Natural killer cell (primary cell): ENCODE data around the gene PPP1R14B. TPM values are rescaled to one million over a fixed set of nuclear protein-coding genes. Genes with fewer than 3 reads are reported as not detected.

ENCODE experiments used
- ATAC-seq, 3 donors: fragments of 150-1000 bp in 2 of 3; fragments of 200-7000 bp in 1 of 3; cut with Tn5 transposase; 1 replicate in 1 of 3; 2 replicates in 2 of 3; pipeline ENCODE4 v1.10.0; 2021; ENCODE audit warnings: mild to moderate bottlenecking in 2 of 3, moderate library complexity in 2 of 3
- DNase-seq, 2 donors: peaks; one replicate each; pipeline versions ENCODE4 v3.0.0 to v3.0.0-alpha.2; 2013 to 2021; ENCODE audit warnings: mixed read lengths in 1 of 2
- H3K27ac ChIP-seq: one replicate; pipeline ENCODE4 v1.5.1; 2013; ENCODE audit warnings: mild to moderate bottlenecking, low read length
- H3K27me3 ChIP-seq: one replicate; pipeline ENCODE4 v1.6.1; 2013; ENCODE audit warnings: low read length; ENCODE audit not compliant: control insufficient read depth, insufficient read depth
- H3K36me3 ChIP-seq: one replicate; pipeline ENCODE4 v1.6.1; 2013; ENCODE audit warnings: low read length; ENCODE audit not compliant: control insufficient read depth, insufficient read depth
- H3K4me1 ChIP-seq: one replicate; pipeline ENCODE4 v1.6.1; 2013; ENCODE audit warnings: low read length; ENCODE audit not compliant: control insufficient read depth, insufficient read depth
- H3K4me3 ChIP-seq: one replicate; pipeline ENCODE4 v1.5.1; 2013; ENCODE audit warnings: low read length
- H3K9me3 ChIP-seq: one replicate; pipeline ENCODE4 v1.6.1; 2013; ENCODE audit warnings: low read length; ENCODE audit not compliant: control insufficient read depth, insufficient read depth
- H3K27ac Mint-ChIP-seq, 2 donors: one replicate each; pipeline ENCODE4 v1.8.0; 2022; ENCODE audit warnings: mild to moderate bottlenecking in 2 of 2, mixed read lengths in 2 of 2, moderate library complexity in 1 of 2
- H3K27me3 Mint-ChIP-seq, 2 donors: one replicate each; pipeline ENCODE4 v1.8.0; 2022; ENCODE audit warnings: low read depth in 2 of 2, mixed read lengths in 2 of 2
- H3K36me3 Mint-ChIP-seq: one replicate; pipeline ENCODE4 v1.8.0; 2022; ENCODE audit warnings: mixed read lengths
- H3K4me1 Mint-ChIP-seq, 2 donors: one replicate each; pipeline ENCODE4 v1.8.0; 2022; ENCODE audit warnings: mixed read lengths in 2 of 2
- H3K4me3 Mint-ChIP-seq: one replicate; pipeline ENCODE4 v1.8.0; 2022; ENCODE audit warnings: mild to moderate bottlenecking, moderate library complexity, mixed read lengths
- H3K9me3 Mint-ChIP-seq, 2 donors: one replicate each; pipeline ENCODE4 v1.8.0; 2022; ENCODE audit warnings: mixed read lengths in 2 of 2
- WGBS: methylation state at CpG from one replicate; pipeline ENCODE4 v1.1.7; 2013; ENCODE audit warnings: missing lambda C conversion rate; ENCODE audit not compliant: insufficient coverage; 5-methylcytosine and 5-hydroxymethylcytosine counted together
- intact Hi-C: fragments of 100-400 bp; cut with micrococcal nuclease; formaldehyde crosslinking; loops from one replicate; pipeline ENCODE4 v1.14.2; 2022
- total RNA-seq, 4 donors: library from RNA; stranded (reverse); fragments of 120-200 nt in 1 of 4; gene quantifications; one replicate each; pipeline versions ENCODE4 v1.2.3 to v1.2.4, GENCODE V29; 2013 to 2022
- TF ChIP-seq, protein P1 (sequence below): fragments of 200-600 bp; IDR thresholded peaks from one replicate; pipeline ENCODE4 v1.8.0; 2022; ENCODE audit warnings: antibody characterized with exemption

PPP1R14B gene
- total RNA-seq, 3 donors from 2014 or later (not counting 1 experiment from before 2014, with no cell fraction given): 16.9 to 21.3 (median 21.0) TPM

GRCh38 chr11:64230985-64231365 lies 15.8 kb downstream of the PPP1R14B start:
- Mint-ChIP-seq H3K27ac (peak overlapping the region; percentile 93 to 97), H3K27me3 (no peaks in the 10 kb centered on the region), H3K4me3 (peak overlapping the region; percentile 81), H3K4me1 (peaks cover 22 to 48% of the 10 kb centered on the region in 2 donors), H3K9me3 (no peaks in the 10 kb centered on the region), H3K36me3 (no peaks in the 10 kb centered on the region)
- peaks cover 67% of the 10 kb centered on the region for H3K4me1 ChIP-seq
- 1% methylated on average over 8 of the region's 8 CpGs for WGBS
- TF ChIP-seq, protein P1, sequence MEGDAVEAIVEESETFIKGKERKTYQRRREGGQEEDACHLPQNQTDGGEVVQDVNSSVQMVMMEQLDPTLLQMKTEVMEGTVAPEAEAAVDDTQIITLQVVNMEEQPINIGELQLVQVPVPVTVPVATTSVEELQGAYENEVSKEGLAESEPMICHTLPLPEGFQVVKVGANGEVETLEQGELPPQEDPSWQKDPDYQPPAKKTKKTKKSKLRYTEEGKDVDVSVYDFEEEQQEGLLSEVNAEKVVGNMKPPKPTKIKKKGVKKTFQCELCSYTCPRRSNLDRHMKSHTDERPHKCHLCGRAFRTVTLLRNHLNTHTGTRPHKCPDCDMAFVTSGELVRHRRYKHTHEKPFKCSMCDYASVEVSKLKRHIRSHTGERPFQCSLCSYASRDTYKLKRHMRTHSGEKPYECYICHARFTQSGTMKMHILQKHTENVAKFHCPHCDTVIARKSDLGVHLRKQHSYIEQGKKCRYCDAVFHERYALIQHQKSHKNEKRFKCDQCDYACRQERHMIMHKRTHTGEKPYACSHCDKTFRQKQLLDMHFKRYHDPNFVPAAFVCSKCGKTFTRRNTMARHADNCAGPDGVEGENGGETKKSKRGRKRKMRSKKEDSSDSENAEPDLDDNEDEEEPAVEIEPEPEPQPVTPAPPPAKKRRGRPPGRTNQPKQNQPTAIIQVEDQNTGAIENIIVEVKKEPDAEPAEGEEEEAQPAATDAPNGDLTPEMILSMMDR: no peak
- no peaks in the 10 kb centered on the region for H3K36me3 ChIP-seq
- no peak for ATAC-seq
- no peak for DNase-seq
- intact Hi-C loops: loop anchor here (1.0 kb wide), 4 partner anchors 10 to 45 kb away; partner anchors contain the start of genes FKBP2 and STIP1
- no peaks in the 10 kb centered on the region for H3K9me3 ChIP-seq
- H3K4me3 ChIP-seq: peak overlapping the region; percentile 93
- no peaks in the 10 kb centered on the region for H3K27me3 ChIP-seq
- peak overlapping the region; percentile 95 for H3K27ac ChIP-seq

GRCh38 chr11:64230171-64230984 lies 16.4 kb downstream of the PPP1R14B start, which contains the start of gene DNAJC4:
DNAJC4 (plus strand) TSS chr11:64230548; CDS start chr11:64230855, 307 bp downstream.
- Mint-ChIP-seq H3K36me3 (no peaks in the 10 kb centered on the region), H3K27me3 (no peaks in the 10 kb centered on the region), H3K9me3 (no peaks in the 10 kb centered on the region), H3K27ac (peak within 1 kb of the TSS; percentile 93 to 97), H3K4me3 (peak within 1 kb of the TSS; percentile 94), H3K4me1 (peaks cover 22 to 49% of the 10 kb centered on the region in 2 donors)
- H3K9me3 ChIP-seq: no peaks in the 10 kb centered on the region
- peak within 1 kb of the TSS; percentile 95 for H3K27ac ChIP-seq
- peak; percentile 86 to 92 for DNase-seq
- TF ChIP-seq, protein P1: no peak
- H3K4me1 ChIP-seq: peaks cover 66% of the 10 kb centered on the region
- H3K36me3 ChIP-seq: no peaks in the 10 kb centered on the region
- H3K4me3 ChIP-seq: peak within 1 kb of the TSS; percentile 93
- WGBS: under 1% methylated on average over 62 of the region's 62 CpGs
- intact Hi-C loops: loop anchor here (1.0 kb wide), 4 partner anchors 11 to 44 kb away; partner anchors contain the start of genes FKBP2 and STIP1
- no peaks in the 10 kb centered on the region for H3K27me3 ChIP-seq
- ATAC-seq: peak; percentile 64 to 78 (median 65)

- H3K9me3 ChIP-seq: no peaks in the 10 kb centered on the region
- H3K4me1 Mint-ChIP-seq: peaks cover 24 to 50% of the 10 kb centered on the region in 2 donors
- TF ChIP-seq, protein P1: no peak
- H3K27ac Mint-ChIP-seq: peak overlapping the region; percentile 93 to 97
- peaks cover 67% of the 10 kb centered on the region for H3K4me1 ChIP-seq
- H3K9me3 Mint-ChIP-seq: no peaks in the 10 kb centered on the region
- ATAC-seq: no peak
- intact Hi-C loops: loop anchor here (1.0 kb wide), 4 partner anchors 12 to 43 kb away; partner anchors contain the start of genes FKBP2 and STIP1
- peak overlapping the region; percentile 95 for H3K27ac ChIP-seq
- WGBS: 61% methylated on average over 13 of the region's 13 CpGs
- no peaks in the 10 kb centered on the region for H3K36me3 Mint-ChIP-seq
- H3K27me3 Mint-ChIP-seq: no peaks in the 10 kb centered on the region
- peak overlapping the region; percentile 94 for H3K4me3 Mint-ChIP-seq
- H3K36me3 ChIP-seq: no peaks in the 10 kb centered on the region
- H3K4me3 ChIP-seq: peak overlapping the region; percentile 93
- no peaks in the 10 kb centered on the region for H3K27me3 ChIP-seq
- DNase-seq: peak in 1 of 2 donors; percentile 16
Observed at GRCh38 chr11:64229744-64230170, 17.0 kb downstream of the PPP1R14B start.
